BLaER1 treated with 17β-estradiol and CSF1 and Interleukin-3, amounts not matched to agents 10 nM and 100 nM (cell line): ENCODE measurements around the gene RETN.

Experiments used
- H3K27ac ChIP-seq, 11 experiments: shearing (Covaris generic); formaldehyde crosslinking; 2 replicates each; pipeline ENCODE4 v1.8.1; 2022
- H3K27me3 ChIP-seq, 11 experiments: shearing (Covaris generic); formaldehyde crosslinking; 2 replicates each; pipeline ENCODE4 v1.8.1; 2022
- H3K36me3 ChIP-seq, 11 experiments: shearing (Covaris generic); formaldehyde crosslinking; 2 replicates each; pipeline ENCODE4 v1.8.1; 2022
- H3K4me1 ChIP-seq, 10 experiments: shearing (Covaris generic); formaldehyde crosslinking; 2 replicates each; pipeline ENCODE4 v1.8.1; 2022
- H3K4me2 ChIP-seq, 11 experiments: shearing (Covaris generic); formaldehyde crosslinking; 2 replicates each; pipeline ENCODE4 v1.8.1; 2022
- H3K4me3 ChIP-seq, 10 experiments: shearing (Covaris generic); formaldehyde crosslinking; 2 replicates each; pipeline ENCODE4 v1.8.1; 2022
- H3K9ac ChIP-seq, 11 experiments: shearing (Covaris generic); formaldehyde crosslinking; 2 replicates each; pipeline ENCODE4 v1.8.1; 2022
- H3K9me3 ChIP-seq, 11 experiments: shearing (Covaris generic); formaldehyde crosslinking; replicated peaks in 1 of 11; 2 replicates each; pipeline ENCODE4 v1.8.1; 2022
- H4K20me1 ChIP-seq, 11 experiments: shearing (Covaris generic); formaldehyde crosslinking; 2 replicates each; pipeline ENCODE4 v1.8.1; 2022
- Cebpa-rat ChIP-seq, 11 experiments: shearing (Covaris generic); IDR thresholded peaks; 2 replicates each; pipeline ENCODE4 v1.8.1; 2022

RETN gene

DNA sequence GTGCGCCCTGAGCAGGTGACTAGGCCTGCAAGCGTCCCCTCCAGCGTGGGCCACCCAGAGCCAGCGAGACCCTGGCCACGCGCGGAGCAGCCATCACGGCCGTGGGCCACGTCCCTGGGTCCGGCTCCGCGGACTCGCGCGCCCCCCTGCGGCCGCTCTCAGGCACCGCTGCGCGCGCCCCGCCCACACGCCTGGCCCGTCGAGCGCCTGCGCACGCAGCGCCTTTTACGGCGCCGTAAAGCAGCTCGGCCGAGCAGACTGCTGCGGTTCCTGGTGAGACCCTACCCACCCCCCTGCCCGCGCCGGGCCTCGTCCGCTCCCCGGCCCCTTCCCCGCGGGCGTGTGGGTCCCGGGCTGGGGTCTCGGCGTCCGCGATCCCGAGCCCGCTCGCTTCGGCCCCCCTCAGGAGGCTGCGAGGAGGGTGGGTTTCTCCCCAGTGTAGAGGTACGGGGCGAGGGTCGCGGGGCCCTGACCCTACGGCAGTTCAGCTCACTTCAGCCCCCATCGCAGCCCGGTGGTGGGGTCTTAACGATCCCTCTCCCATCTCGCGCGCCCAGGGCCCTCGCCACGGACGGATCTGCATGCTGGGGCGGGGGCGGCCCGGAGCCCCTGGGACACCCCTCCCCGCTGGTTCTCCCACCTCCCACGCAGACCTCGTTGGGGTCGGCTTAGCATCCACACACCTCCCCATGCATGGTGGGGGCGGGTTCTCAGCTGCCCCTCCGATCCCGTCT, 11.9 kb downstream of the RETN start, which contains the start of gene TRAPPC5:
TRAPPC5 (plus strand) TSS at position 228 of the 734 bp plus-strand sequence. CDS start 1,421 bp downstream, outside the sequence.
- Histone ChIP-seq H3K27ac (peak within 1 kb of the TSS; percentile 81 to 100 (median 99)), H3K9me3 (peaks cover 0 to 4% (median 4%) of the 10 kb centered on the region in 11 experiments; a peak in 12 of 22 replicates), H4K20me1 (peaks cover 11 to 38% (median 26%) of the 10 kb centered on the region in 11 experiments; a peak in 15 of 22 replicates), H3K36me3 (peaks cover 20 to 44% (median 36%) of the 10 kb centered on the region in 11 experiments), H3K4me3 (peak within 1 kb of the TSS; percentile 76 to 100 (median 98)), H3K4me2 (peak within 1 kb of the TSS; percentile 83 to 98 (median 93)), H3K4me1 (peaks cover 57 to 89% (median 69%) of the 10 kb centered on the region in 10 experiments), H3K27me3 (peaks cover 0 to 16% (median 0%) of the 10 kb centered on the region in 11 experiments; a peak in 8 of 22 replicates), H3K9ac (peak within 1 kb of the TSS; percentile 91 to 100 (median 98))
- TF ChIP-seq Cebpa-rat (IDR thresholded peaks at IDR 0.05), result no peak

DNA sequence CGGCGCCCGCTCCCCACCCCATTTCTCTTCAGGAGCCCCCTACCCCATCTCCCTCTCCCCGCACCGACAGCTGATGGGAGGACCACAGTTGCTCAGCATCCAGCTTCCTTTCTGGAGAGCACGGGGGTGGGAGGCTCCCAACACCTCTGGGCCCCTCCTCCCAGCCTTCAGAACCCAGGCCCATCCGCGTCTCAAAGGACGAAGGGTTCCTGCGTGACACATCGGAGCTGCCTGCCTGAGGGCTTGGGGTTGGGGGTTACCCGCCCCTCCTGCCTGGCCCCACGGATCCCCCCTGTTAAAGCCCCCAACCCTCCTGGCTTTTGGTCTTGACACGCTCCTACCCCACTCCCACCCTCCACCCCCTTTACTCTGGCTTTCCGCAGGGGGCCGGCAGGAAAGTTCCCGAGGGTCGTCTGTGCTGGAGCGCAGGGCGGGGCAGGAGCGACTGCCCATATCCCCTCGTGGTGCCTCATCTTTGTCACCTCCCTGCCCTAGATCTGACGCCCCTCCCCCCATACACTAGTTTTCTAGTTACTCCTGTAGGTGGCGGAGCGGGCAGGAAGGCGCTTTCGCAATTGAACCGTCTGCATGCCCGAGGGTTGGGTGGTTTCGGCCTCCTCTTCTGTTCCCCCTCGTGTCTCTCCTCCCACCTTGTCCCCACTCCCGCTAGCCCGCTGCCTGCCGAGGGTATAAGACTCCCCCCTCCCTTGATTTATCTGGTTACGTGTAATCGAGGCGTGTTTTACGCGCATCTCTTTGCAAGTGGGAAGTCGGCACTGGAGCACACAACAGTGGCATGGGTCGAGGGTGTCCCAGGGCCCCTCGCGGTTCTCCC, 12.7 kb downstream of the RETN start:
- Histone ChIP-seq H3K4me1 (peaks cover 49 to 86% (median 62%) of the 10 kb centered on the region in 10 experiments), H3K27me3 (peaks cover 0 to 16% (median 0%) of the 10 kb centered on the region in 11 experiments; a peak in 8 of 22 replicates), H3K9me3 (no peaks in the 10 kb centered on the region), H3K27ac (peak overlapping the region; percentile 81 to 100 (median 99)), H3K4me2 (peak overlapping the region; percentile 83 to 98 (median 93)), H3K9ac (peak overlapping the region; percentile 91 to 100 (median 98)), H3K36me3 (peaks cover 20 to 48% (median 36%) of the 10 kb centered on the region in 11 experiments), H3K4me3 (peak overlapping the region; percentile 76 to 100 (median 98)), H4K20me1 (peaks cover 17 to 46% (median 34%) of the 10 kb centered on the region in 11 experiments; a peak in 16 of 22 replicates)
- TF ChIP-seq Cebpa-rat (IDR thresholded peaks at IDR 0.05), result peak in 10 of 11 experiments; percentile 50 to 96 (median 87); a peak in 18 of 22 replicates

DNA sequence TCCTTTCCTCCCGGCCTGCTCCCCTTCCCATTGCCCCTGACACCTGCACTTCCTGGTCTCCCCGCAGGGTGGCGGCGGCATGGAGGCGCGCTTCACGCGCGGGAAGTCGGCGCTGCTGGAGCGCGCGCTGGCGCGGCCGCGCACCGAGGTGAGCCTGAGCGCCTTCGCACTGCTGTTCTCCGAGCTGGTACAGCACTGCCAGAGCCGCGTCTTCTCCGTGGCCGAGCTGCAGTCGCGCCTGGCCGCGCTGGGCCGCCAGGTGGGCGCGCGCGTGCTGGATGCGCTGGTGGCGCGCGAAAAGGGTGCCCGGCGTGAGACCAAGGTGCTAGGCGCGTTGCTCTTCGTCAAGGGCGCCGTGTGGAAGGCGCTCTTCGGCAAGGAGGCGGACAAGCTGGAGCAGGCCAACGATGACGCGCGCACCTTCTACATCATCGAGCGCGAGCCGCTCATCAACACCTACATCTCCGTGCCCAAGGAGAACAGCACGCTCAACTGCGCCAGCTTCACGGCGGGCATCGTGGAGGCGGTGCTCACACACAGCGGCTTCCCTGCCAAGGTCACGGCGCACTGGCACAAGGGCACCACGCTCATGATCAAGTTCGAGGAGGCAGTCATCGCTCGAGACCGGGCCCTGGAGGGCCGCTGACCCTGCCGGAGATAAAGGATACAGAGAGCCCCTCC, 13.5 kb downstream of the RETN start:
- H3K4me3 ChIP-seq, result peak overlapping the region; percentile 76 to 100 (median 98); a peak in 18 of 20 replicates
- H3K36me3 ChIP-seq, result peaks cover 20 to 48% (median 36%) of the 10 kb centered on the region in 11 experiments
- H4K20me1 ChIP-seq, result peaks cover 23 to 53% (median 38%) of the 10 kb centered on the region in 11 experiments; a peak in 16 of 22 replicates
- peaks cover 41 to 83% (median 54%) of the 10 kb centered on the region in 10 experiments for H3K4me1 ChIP-seq
- H3K27me3 ChIP-seq, result peaks cover 0 to 13% (median 0%) of the 10 kb centered on the region in 11 experiments; a peak in 8 of 22 replicates
- H3K27ac ChIP-seq, result peak overlapping the region; percentile 81 to 100 (median 99); a peak in 21 of 22 replicates
- H3K9ac ChIP-seq, result peak overlapping the region; percentile 91 to 100 (median 98); a peak in 21 of 22 replicates
- H3K9me3 ChIP-seq, result no peaks in the 10 kb centered on the region
- H3K4me2 ChIP-seq, result peak overlapping the region; percentile 83 to 98 (median 93)
- TF ChIP-seq Cebpa-rat (IDR thresholded peaks at IDR 0.05), result no peak

DNA sequence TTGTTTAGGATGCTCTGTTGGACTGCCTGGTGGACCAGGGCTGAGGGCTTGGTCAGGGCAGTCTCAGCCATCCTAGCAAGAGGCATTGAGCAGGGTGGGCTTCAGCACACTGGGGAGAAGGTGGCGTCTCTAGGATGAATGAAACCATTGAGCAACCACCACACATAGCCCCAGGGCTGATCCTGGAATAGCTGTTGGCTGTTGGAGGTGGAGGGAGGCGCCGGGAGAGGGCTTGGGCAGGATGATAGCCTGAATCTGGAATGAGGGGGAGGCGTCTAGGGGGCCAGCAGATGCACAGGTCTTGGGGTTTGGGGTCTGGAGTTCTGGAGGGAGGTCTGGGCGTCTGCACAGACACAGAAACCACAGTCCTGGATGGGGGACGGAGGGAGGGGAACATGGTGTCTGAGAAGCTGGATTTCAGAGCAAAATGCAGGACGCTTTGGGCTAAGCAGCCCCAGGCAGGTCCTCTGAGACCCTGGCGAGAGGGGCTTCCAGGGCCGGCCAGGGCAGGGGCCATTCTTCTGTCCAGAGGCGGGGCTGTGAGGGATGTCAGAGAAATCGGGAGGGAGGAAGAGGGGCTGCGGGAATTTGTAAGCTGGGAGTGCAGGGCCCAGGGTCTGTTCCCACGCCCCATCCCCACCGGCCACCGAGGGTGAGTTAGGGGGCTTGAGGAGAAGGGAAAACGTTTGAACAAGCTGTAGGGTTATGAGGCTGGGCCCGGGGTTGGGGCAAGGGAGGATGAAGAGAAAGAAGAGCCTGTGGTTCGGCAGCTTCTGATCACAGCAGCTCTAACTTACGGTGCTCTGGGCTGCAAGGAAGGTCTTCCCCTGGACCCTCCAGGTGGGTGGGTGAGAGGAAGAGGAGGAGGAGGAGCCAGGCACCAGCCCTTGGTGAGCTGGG, 16.9 kb downstream of the RETN start:
- peak overlapping the region in 2 of 11 experiments; percentile 19 to 20; a peak in 3 of 22 replicates for H3K4me2 ChIP-seq
- no peak overlapping the region for H3K4me3 ChIP-seq
- H3K27ac ChIP-seq, result peak overlapping the region in 2 of 11 experiments; percentile 9 to 10; a peak in 1 of 22 replicates
- H3K9me3 ChIP-seq, result peaks cover 0 to 6% (median 0%) of the 10 kb centered on the region in 11 experiments; a peak in 7 of 22 replicates
- peaks cover 9 to 55% (median 22%) of the 10 kb centered on the region in 10 experiments for H3K4me1 ChIP-seq
- H3K27me3 ChIP-seq, result no peaks in the 10 kb centered on the region
- peaks cover 20 to 48% (median 39%) of the 10 kb centered on the region in 11 experiments for H3K36me3 ChIP-seq
- TF ChIP-seq Cebpa-rat (IDR thresholded peaks at IDR 0.05), result no peak
- H3K9ac ChIP-seq, result peak overlapping the region in 2 of 11 experiments; percentile 5 to 51; a peak in 2 of 22 replicates
- peaks cover 24 to 68% (median 38%) of the 10 kb centered on the region in 11 experiments; a peak in 16 of 22 replicates for H4K20me1 ChIP-seq

DNA sequence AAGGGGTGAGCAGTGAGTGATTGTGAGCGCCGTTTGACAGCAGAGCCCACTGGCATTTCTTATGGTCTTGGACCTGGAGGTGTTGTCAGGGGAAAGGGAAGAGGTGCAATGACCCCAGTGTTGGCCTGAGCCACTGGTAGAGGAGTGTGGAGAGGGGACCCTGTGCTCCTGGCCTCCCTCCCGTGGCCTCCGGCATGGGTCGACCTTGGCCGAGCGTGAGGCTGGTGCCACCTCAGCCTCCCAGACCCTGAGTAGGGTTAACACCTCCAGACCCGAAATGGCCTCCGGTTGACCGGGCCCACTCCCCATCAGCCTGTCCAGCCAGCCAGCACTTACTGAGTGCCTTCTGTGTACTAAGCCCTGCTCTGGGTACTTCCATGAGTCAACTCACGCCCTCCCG, 18.3 kb downstream of the RETN start:
- Histone ChIP-seq H3K4me1 (peaks cover 5 to 49% (median 17%) of the 10 kb centered on the region in 10 experiments), H4K20me1 (peaks cover 22 to 66% (median 37%) of the 10 kb centered on the region in 11 experiments; a peak in 16 of 22 replicates), H3K27ac (no peak overlapping the region; a peak in 1 of 22 replicates), H3K4me3 (no peak overlapping the region), H3K36me3 (peaks cover 19 to 45% (median 36%) of the 10 kb centered on the region in 11 experiments), H3K9ac (no peak overlapping the region), H3K27me3 (no peaks in the 10 kb centered on the region), H3K9me3 (peaks cover 0 to 19% (median 8%) of the 10 kb centered on the region in 11 experiments; a peak in 13 of 22 replicates), H3K4me2 (no peak overlapping the region)
- no peak for TF ChIP-seq Cebpa-rat (IDR thresholded peaks at IDR 0.05)

DNA sequence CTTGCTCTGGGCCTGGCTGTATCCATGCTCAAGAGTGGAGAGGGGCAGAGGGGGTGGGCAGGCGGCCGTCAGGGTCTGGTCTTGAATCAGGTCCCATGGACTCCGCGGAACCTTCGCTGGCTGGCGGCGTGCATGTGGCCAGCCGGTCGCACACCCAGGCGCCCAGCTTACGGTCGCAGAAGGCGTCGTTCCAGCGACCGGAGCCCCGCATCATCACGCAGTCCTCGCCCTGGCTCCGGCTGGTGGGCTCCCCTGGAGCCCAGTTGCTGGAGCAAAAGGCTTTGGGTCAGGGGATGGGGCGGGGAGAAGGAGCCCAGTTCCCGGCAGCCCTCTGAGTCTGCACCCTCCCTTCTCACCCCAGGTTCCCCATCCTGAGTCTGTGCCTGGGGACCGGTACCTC, 20.3 kb downstream of the RETN start:
- no peak for TF ChIP-seq Cebpa-rat (IDR thresholded peaks at IDR 0.05)
- peaks cover 17 to 48% (median 28%) of the 10 kb centered on the region in 11 experiments; a peak in 16 of 22 replicates for H4K20me1 ChIP-seq
- H3K27me3 ChIP-seq, result 0 out of 22 replicates have a peak, but pooled peaks cover 0 to 5% (median 0%) of the 10 kb centered on the region in 11 experiments

DNA sequence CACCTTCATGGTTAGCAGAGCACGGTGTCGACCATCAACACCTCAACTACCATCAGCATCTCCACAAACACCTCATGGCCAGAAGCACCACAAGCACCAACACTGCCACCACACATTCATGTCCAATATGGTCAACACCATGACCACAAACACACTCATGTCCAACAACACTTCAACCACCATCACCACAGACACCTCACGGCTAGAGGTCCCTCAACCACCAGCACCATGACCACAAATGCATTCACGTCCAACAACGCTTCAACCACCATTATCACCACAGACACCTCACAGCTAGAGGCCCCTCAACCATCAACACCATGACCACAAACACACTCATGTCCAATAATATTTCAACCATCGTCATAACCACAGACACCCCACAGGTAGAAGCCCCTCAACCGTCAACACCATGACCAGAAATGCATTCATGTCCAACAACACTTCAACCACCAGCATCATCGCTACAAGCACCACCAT, 22.0 kb downstream of the RETN start:
- peaks cover 0 to 9% (median 2%) of the 10 kb centered on the region in 11 experiments; a peak in 4 of 22 replicates for H3K36me3 ChIP-seq
- H3K27me3 ChIP-seq, result 0 out of 22 replicates have a peak, but pooled peaks cover 0 to 5% (median 0%) of the 10 kb centered on the region in 11 experiments
- H3K9me3 ChIP-seq, result peaks cover 0 to 27% (median 8%) of the 10 kb centered on the region in 11 experiments; a peak in 13 of 22 replicates
- no peak overlapping the region for H3K4me2 ChIP-seq
- no peak for TF ChIP-seq Cebpa-rat (IDR thresholded peaks at IDR 0.05)
- no peak overlapping the region for H3K9ac ChIP-seq
- H3K4me1 ChIP-seq, result peaks cover 20 to 32% (median 22%) of the 10 kb centered on the region in 10 experiments
- H4K20me1 ChIP-seq, result peaks cover 5 to 40% (median 18%) of the 10 kb centered on the region in 11 experiments; a peak in 16 of 22 replicates
- H3K27ac ChIP-seq, result no peak overlapping the region
- no peak overlapping the region for H3K4me3 ChIP-seq

More for the DNA sequence above, 20.3 kb downstream of the RETN start:
- Histone ChIP-seq H3K9ac (no peak overlapping the region), H3K4me1 (peaks cover 3 to 34% (median 5%) of the 10 kb centered on the region in 10 experiments; a peak in 19 of 20 replicates), H3K9me3 (peaks cover 0 to 27% (median 8%) of the 10 kb centered on the region in 11 experiments; a peak in 13 of 22 replicates), H3K27ac (no peak overlapping the region; a peak in 1 of 22 replicates), H3K4me3 (no peak overlapping the region), H3K4me2 (no peak overlapping the region), H3K36me3 (peaks cover 0 to 25% (median 16%) of the 10 kb centered on the region in 11 experiments; a peak in 21 of 22 replicates)
